Cardiac fibroblast (primary cell): ENCODE data around the gene SCN1A.
A peak's percentile ranks its signal among the peaks of the same experiment; 100 is the strongest.

Experiments used
- DNase-seq, 2 donors: peaks; one replicate each; pipeline versions ENCODE4 v3.0.0 to v3.0.0-alpha.2; 2010; ENCODE audit warnings: low read depth in 2 of 2
- H3K4me3 ChIP-seq, 2 donors: replicated peaks in 1 of 2; 1 replicate in 1 of 2; 2 replicates in 1 of 2; pipeline ENCODE4 v1.5.1; 2011; ENCODE audit warnings: low read depth in 2 of 2, low read length in 2 of 2, mild to moderate bottlenecking in 2 of 2, moderate library complexity in 1 of 2
- TF ChIP-seq, protein P1 (sequence below): IDR thresholded peaks from one replicate; pipeline ENCODE4 v1.5.1; 2011; ENCODE audit warnings: low read depth, mild to moderate bottlenecking, low read length, inconsistent platforms

SCN1A gene

DNA sequence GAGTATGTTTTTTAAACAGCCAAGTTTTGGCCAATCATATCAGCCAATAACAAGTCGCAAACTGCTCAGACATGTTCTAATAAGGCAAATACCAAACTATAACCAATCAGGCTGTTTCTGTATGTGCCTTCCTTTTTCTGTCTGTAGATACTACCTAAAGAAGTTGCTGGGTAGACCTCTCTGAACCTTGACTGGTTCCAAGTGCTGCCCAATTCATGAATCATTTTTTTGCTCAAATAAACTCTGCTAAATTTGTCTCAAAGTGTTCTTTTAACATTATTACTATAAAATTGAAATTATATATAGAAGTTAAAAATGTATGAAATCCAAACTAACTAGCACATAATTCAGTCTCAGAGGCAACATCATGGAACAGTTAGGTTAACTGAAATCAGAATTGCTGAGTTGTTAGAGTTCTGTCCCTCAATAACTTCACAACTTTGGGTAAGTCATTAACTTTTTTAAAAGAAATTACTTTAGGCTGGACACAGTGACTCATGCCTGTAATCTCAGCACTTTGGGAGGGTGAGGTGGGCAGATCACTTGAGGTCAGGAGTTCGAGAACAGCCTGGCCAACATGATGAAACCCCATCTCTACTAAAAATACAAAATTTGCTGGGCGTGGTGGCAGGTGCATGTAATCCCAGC, 169.4 kb downstream of the SCN1A start:
- DNase-seq = no peak
- TF ChIP-seq, protein P1, sequence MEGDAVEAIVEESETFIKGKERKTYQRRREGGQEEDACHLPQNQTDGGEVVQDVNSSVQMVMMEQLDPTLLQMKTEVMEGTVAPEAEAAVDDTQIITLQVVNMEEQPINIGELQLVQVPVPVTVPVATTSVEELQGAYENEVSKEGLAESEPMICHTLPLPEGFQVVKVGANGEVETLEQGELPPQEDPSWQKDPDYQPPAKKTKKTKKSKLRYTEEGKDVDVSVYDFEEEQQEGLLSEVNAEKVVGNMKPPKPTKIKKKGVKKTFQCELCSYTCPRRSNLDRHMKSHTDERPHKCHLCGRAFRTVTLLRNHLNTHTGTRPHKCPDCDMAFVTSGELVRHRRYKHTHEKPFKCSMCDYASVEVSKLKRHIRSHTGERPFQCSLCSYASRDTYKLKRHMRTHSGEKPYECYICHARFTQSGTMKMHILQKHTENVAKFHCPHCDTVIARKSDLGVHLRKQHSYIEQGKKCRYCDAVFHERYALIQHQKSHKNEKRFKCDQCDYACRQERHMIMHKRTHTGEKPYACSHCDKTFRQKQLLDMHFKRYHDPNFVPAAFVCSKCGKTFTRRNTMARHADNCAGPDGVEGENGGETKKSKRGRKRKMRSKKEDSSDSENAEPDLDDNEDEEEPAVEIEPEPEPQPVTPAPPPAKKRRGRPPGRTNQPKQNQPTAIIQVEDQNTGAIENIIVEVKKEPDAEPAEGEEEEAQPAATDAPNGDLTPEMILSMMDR = no peak
- no peak overlapping the region for H3K4me3 ChIP-seq

GRCh38 chr2:165957030-165957675, 170.7 kb downstream of the SCN1A start:
- no peak overlapping the region for H3K4me3 ChIP-seq
- no peak for DNase-seq
- TF ChIP-seq, protein P1 = no peak

- peak; percentile 97 for DNase-seq
- H3K4me3 ChIP-seq = peak within 1 kb of the TSS; percentile 61 to 72
- TF ChIP-seq, protein P1 = peak; percentile 64
Observed at GRCh38 chr2:165953655-165954606, 173.9 kb downstream of the SCN1A start, which contains the start of gene TTC21B. Gene TTC21B, minus strand, starts transcription at chr2:165953776. Its CDS starts 71 bp downstream, at chr2:165953705.

- DNase-seq = no peak
- H3K4me3 ChIP-seq = peak overlapping the region; percentile 61 to 72
- TF ChIP-seq, protein P1 = no peak
Observed at GRCh38 chr2:165953306-165953654, 174.5 kb downstream of the SCN1A start.

GRCh38 chr2:165952741-165953211, 175.0 kb downstream of the SCN1A start:
- TF ChIP-seq, protein P1 = no peak
- DNase-seq = peak; percentile 18 to 34
- H3K4me3 ChIP-seq = peak overlapping the region; percentile 61 to 72

- H3K4me3 ChIP-seq = peak overlapping the region in 1 of 2 donors; percentile 72
- TF ChIP-seq, protein P1 = no peak
- no peak for DNase-seq
Observed at GRCh38 chr2:165952085-165952484, 175.7 kb downstream of the SCN1A start.
